HG02938 (cell line): ENCODE data around the gene DPP7.

Experiments
- ATAC-seq: cut with Tn5 transposase; IDR thresholded peaks from one replicate; pipeline ENCODE4 v1.9.1; 2021; ENCODE audit warnings: mild to moderate bottlenecking, moderate library complexity; ENCODE audit not compliant: unreplicated experiment

DPP7 gene

DNA sequence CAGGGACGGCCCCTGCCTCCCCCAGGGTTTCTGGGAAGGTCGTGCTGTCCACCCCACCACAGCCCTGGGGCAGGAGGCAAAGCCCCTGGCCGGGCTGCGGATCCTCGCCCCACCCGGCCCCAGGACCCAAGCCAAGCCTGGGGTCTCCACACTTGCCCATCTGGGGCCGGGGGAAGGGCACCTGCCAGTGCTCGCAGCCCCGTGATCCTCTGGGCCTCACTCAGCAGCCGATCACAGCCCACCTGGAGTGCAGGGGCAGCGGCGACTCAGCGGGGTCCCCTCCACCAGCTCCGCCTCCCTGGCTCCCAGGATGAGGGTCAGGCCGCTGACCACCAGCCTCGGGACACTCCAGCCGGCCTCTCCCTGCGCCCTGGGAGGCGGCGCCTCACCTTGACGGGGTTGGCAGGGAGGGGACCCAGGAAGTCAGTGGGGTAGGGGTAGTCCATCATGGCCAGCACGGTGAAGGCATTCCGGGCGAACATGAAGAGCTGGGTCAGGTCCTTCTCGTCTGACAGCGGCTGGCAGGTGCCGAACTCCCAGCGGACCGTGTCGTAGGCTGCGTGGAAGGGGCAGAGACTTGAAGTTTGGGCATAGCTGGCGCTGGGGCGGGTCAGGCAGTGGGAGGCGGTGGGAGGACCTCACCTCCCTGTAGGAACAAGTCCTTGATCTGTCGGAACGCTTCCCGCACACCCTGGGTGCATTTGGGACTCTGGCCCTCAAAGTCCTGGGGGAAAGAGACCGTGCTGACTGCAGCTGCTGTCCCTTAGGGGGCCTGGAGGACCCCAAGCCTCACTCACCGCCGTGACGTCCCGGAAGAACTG lies 1.8 kb downstream of the DPP7 start:
- ATAC-seq, result no peak

DNA sequence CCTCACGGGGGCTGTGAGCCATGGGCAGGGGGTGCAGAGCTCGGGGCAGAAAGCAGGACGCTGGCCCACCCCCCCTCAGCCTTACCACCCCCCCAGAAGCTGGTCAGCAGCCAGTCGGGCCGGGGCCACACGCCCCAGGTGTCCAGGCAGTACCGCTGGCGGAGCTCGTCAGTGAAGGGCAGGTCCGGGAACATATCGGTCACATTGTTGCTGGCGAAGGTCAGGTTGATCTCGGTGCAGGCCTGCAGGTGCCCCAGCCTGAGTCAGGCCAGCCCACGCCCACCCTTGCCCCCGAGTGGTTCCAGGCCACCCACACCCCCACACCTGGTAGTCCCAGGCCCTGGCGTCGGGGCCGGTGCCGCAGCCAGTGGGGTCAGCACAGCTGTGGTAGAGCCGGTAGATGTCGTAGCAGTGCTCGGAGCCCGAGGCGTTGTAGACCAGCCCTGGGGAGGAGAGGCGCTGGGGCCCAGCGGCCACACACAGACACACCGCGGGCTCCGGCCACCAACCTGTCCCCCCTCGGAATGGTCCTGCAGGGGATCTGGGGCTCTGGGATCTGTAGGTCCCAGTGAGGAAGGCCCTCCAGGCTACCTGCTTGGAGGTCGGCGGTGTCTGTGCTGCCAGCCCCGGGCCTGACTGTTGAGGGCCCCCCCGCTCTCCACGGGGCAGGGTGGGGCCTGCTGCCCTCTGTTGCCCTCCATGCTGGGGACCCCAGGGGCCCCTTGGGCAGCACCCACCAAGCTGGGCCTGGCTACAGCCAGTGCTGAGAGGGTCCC lies 2.6 kb downstream of the DPP7 start:
- ATAC-seq, result no peak

DNA sequence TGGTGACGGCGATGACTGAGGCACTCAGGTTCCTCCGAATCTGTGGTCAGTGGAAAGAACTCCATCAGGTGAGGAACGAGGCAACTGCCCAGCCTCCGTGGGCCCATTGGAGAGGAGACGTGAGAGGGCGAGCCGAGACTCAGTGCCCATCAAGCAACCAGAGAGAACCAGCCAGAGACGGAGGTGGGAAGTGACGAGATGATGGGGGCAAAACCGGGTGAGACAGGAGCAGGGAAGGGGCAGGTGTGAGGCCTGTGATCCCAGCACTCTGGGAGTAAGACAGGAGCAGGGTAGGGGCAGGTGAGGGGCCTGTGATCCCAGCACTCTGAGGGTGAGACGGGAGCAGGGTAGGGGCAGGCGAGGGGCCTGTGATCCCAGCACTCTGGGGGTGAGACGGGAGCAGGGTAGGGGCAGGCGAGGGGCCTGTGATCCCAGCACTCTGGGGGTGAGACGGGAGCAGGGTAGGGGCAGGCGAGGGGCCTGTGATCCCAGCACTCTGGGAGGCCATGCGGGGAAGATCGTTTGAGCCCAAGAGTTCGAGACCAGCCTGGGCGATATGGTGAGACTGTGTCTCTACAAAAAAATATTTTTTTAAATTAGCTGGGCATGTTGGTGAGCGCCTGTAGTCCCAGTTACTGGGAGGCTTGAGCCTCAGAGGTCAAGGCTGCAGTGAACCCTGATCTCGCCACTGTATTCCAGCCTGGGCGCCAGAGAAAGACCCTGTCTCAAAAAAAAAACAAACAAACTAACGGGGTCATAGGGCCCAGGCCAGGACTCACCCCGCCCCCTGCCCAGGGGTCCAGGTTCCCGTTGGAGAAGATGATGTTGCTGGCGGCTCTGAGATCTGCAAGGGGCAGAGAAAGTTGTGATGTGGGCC lies 3.4 kb downstream of the DPP7 start:
- no peak for ATAC-seq

DNA sequence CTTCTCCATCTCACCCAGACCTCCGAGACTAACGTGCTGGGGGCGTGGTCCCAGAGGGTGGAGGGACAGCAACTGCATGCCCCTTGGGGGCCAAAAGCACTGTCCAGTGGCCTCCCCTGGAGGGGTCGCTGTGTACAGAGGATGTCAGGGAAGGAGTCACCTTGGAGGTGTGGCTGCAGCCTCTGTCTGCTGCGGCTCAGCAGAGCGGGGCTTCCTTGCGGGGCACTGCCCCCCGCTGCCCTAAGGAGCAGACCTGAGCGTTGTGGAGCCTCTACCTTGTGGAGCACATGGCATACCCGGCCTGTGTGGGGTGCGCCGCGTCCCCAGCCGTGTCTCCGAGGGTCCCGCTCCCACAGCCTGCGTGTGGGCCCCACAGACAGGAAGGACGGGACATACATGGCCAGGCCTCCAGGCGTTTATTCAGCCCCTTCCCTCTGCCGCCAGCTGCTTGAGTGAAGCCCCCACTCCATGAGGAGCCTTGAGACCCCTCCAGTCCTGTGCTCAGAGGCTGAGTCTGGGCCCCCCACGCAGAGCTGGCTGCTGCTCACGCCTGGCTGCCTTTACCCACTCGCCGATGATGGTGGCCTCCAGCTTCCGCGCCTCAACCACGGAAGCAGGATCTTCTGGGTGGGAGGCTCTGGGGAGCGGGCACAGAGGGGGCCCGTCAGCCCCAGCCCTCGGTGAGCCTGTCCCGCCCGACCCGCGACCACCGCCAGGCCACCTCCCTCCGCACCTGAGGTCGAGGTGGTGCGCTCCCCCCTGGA lies 4.2 kb downstream of the DPP7 start:
- ATAC-seq, result no peak

DNA sequence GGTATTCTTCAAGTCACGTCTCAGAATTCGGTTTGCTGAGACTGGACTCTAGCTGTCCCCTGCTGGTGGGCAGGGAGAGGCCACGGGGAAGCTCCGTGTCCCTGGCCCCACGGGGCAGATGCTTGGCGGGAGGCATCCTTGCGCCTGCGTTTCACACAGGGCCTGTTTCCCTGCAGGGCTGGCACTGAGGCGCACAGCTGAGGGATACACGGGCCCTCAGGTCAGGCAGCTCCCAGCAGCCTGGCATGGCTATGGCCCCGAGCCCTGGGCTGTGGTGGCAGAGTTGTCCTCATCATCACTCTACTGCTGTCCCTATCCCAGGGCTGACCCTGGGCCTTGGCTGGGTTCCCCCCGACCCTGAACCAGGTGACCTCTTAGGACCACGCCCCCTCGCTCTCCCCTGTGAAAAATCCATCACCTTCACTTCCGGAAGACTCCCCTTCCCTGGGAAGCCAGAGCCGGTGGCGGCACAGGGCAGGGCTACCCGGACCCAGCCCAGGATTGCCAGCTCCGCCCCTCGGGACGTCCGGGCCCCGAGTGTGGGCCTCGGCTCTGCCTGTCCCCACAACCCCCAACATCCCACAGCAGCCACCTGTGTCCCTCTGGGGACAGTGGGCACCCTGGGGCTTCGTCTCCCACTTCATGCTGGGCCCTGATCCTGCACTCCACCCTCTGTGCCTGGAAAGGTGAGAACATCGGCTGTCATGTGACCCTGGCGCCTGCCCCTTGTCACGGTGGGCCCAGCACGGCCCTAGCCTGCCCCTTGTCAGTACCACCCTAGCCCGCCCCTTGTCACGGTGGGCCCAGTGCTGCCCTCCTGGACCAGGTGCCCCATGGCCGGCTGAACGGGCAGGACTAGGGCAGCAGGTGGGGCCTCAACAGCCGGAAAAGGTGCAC lies 5.0 kb downstream of the DPP7 start:
- ATAC-seq, result no peak

DNA sequence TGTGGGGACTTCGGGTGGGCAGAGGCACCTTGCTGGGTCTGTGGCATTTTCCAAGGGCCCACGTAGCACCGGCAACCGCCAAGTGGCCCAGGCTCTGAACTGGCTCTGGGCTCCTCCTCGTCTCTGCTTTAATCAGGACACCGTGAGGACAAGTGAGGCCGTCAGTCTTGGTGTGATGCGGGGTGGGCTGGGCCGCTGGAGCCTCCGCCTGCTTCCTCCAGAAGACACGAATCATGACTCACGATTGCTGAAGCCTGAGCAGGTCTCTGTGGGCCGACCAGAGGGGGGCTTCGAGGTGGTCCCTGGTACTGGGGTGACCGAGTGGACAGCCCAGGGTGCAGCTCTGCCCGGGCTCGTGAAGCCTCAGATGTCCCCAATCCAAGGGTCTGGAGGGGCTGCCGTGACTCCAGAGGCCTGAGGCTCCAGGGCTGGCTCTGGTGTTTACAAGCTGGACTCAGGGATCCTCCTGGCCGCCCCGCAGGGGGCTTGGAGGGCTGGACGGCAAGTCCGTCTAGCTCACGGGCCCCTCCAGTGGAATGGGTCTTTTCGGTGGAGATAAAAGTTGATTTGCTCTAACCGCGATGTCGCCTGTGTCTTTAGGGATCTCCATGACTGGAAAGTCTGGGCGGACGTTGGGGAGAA lies 5.8 kb downstream of the DPP7 start:
- ATAC-seq, result no peak

DNA sequence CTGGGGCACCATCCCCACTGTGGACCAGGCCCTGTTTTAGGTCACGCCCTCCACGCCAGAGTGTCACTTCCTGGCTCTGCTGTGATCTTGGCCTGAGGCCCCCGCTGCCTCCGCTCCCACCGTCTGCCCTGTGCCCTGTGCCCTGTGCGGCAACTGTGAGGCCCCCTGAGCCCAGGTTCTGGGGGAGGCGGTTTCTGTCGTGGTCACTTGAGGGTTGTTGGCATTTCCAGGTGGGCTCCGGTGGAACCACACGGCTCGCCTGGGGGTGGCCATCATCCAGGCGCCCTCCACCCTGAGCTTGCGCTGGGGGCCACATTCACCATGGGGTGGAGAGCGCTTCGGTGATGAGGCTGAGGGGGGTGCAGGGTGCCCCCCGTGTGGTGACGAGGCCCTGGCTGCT lies 6.6 kb downstream of the DPP7 start:
- ATAC-seq, result no peak

DNA sequence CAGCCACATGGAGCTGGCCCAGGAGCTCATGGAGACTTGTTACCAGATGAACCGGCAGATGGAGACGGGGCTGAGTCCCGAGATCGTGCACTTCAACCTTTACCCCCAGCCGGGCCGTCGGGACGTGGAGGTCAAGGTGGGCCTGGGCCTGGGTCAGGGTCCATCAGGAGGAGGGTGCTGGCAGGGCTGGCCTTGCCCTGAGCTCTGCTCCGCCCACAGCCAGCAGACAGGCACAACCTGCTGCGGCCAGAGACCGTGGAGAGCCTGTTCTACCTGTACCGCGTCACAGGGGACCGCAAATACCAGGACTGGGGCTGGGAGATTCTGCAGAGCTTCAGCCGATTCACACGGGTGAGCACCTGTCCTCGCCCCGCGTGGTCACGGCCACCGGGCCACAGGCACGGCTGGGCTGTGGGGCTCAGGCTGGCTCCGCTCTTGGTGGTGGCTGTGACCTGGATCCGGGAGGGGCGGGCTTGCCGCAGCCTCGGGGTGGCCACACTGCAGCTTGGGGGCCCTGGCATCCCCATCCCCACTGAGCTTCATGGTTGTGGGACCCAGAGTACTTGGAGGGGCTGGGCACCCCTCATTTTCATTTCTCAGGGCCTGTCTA lies 7.1 kb downstream of the DPP7 start:
- ATAC-seq, result no peak

DNA sequence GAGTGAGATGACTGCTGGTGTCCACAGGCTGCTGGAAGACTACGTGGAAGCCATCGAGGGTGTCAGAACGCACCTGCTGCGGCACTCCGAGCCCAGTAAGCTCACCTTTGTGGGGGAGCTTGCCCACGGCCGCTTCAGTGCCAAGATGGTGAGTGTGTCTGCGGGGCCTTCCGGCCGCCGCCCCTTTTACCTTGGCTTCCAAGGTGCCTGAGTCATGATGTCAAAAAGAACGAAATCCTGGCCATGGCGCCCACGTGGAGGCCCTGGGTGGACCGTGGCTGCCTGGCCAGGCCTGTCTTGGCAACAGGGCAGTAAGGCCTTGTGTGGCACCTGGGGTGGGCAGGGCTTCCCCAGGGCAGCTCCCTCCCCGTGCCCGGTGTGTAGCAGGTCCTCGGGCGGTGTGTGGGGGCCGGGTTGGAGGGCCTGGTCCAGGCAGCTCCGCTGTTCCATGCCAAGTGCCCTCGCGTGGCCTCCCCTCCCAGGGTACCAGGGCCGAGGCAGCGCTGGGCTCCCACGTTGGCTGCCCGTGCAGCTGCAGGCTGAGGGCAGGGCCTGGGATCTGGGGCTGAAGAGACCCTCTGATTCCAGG lies 7.8 kb downstream of the DPP7 start:
- ATAC-seq, result no peak

DNA sequence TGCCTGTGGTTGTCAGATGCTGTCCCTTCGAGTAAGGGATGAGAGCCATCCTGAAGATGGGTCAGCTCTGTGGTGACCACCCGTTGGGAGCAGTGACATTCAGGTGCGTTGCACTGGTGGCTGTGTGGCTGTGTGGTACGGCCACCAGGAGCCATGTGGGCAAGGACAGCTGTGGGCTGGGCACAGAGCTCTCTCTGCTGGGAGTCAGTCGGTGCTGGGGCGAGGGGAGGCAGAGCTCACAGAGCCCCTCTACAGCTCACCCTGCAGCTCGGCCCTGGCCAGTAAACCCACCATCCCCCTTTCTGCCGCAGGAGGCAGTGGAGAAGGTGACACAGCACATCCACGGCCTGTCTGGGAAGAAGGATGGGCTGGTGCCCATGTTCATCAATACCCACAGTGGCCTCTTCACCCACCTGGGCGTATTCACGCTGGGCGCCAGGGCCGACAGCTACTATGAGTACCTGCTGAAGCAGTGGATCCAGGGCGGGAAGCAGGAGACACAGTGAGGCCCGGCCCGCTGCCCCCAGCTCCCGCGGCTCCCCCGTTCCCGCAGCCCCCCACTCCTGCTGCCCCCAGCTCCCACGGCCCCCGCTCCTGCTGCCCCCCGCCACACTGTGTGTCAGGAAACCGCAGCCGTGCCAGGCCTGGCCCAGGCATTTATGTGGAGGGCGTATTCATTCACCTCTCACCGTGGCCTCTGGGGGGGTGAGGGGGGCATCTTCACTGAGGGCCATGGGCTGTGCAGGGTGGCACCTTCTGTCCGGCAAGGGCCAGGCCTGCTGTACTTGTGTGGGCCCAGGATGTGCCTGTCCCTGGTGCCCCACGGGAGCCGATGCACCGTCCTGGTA lies 8.5 kb downstream of the DPP7 start:
- ATAC-seq, result no peak

DNA sequence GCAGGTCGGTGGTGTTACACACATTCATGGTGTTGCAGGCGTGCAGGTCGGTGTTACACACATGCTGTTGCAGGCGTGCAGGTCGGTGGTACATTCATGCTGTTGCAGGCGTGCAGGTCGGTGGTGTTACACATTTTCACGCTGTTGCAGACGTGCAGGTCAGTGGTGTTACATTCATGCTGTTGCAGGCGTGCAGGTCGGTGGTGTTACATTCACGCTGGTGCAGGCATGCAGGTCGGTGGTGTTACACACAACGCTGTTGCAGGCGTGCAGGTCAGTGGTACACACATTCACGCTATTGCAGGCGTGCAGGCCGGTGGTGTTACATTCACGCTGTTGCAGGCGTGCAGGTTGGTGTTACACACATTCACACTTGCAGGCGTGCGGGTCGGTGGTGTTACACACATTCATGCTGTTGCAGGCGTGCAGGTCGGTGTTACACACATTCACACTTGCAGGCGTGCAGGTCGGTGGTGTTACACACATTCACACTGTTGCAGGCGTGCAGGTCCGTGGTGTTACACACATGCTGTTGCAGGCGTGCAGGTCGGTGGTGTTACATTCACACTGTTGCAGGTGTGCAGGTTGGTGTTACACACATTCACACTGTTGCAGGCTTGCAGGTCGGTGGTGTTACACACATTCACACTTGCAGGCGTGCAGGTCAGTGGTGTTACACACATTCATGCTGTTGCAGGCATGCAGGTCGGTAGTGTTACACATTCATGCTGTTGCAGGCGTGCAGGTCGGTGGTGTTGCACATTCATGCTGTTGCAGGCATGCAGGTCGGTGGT lies 11.1 kb downstream of the DPP7 start:
- ATAC-seq, result no peak

DNA sequence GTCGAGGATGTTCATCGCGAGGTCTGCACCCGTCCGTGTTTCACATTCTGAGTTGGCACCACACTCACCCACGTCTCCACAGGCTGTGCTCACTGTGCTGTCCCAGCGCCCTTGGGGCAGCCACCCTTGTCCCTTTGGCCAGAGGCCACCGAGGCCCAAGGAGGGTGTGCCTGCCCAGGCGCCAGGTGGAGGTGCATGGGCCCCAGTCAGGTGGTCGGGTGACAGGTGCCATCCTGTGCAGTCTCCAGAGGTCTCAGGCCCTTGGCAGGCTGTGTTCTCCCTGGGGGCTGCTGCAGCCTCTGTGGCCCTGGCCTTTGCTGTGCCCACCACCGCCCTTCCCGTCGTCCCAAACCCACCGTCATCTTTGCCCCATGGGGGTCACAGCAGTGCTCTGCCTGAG lies 15.3 kb downstream of the DPP7 start:
- no peak for ATAC-seq

DNA sequence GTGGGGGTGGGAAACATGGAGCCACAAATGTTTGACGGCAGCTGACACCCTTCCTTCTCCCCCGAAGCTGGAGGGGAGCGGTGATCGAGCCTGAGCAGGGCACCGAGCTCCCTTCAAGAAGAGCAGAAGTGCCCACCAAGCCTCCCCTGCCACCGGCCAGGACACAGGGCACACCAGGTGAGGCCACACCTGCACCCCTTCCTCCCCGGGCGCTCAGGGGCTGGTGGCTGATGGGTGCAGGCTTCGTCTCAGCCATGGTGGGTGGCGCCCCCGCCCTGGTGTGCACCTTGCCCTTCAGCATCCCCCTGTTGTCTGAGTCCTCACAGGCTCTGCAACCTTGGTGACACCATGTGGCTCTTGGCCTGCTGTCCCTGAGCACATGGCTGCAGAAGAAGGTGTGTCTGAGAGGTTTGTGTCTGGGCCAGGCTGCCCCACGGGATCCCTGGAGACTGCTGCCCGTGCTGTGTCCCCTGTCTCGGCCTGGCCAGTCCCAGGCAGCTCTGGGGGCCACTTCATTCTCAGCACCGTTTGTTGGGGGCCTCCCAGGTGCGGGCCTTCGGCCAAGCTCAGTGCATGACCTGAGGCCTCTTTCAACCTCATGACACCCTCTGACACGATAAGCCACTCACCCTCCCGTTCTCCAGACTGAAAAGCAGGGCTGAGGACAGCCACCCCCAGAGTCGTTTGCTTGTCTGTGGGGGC lies 16.6 kb downstream of the DPP7 start:
- ATAC-seq, result no peak

DNA sequence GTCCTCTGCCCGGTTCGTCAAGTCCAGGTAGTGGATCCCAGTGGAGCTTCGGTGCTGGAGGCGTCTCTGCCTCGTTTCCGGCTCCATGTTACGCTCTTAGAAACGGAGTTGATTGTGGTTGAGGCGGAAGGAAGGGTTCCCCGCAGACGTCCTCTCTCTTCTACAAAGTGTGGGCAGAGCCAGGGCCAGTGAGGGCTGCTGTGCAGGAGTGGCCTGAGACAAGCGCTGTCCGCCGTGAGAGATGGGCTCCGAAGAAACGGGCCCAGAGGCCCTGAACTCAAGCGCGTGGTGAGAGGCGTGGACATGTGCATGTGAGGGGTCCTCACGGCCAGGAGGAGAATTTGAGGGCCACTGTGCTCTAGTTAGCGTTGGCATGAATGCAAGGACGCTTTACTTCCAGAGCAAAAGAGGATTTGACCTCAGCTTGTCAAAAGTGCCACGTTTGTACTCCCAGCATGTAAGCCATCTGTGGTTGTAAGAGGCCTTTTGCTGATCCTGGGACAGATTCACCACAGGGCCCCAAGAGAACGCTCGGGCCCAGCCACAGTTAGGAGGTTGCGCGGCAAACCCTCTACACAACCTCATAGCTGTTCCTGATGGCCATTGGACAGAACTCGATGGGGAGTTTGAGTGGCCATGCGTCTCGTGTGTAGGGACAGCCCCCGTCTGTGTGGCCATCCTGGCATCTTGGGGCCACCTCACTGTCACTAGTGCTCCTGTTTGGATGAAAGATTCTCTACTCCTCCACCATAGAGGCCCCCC lies 17.6 kb downstream of the DPP7 start:
- ATAC-seq, result no peak
